HG02798 (cell line): Measurements from ENCODE around the gene TRAPPC2L.
A peak's percentile ranks its signal among the peaks of the same experiment; 100 is the strongest.

Experiments used
- ATAC-seq: cut with Tn5 transposase; IDR thresholded peaks from one replicate; pipeline ENCODE4 v1.9.1; 2021; ENCODE audit warnings: mild to moderate bottlenecking; ENCODE audit not compliant: unreplicated experiment, poor library complexity

The TRAPPC2L gene

DNA sequence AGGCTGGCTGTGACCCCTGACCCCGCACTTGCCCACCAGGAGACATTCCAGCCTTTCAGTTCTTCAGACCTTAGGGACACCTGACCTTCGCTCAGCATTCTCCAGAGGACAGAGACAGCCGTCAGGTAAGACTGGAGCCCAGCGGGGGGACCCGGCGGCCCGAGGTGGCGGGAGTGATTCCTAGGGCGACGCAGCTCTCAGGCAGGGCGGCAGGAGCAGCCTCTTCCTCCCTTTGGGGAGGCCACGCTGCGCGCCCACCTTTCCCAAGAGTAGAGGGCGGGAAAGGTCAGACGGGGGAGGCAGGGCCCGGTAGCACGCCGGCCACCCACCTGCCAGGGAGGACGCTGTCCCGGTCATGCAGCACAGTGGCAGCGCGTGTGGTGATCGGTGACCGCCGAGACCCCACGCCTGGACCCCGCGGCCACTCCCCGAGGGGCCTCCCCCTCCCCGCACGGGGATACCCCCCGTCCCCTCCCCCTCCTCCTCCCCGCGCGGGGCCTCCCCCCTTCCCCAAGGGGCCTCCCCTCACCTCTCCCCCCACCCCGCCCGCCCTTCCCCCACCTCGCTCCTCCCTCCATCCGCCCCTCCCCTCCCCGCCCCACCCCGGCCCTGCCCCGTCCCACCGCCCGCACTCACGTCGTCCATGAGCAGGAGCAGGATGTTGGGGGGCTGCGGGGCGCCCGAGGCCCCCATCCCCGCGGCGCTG is 652 bp upstream of the TRAPPC2L start:
- ATAC-seq: no peak

DNA sequence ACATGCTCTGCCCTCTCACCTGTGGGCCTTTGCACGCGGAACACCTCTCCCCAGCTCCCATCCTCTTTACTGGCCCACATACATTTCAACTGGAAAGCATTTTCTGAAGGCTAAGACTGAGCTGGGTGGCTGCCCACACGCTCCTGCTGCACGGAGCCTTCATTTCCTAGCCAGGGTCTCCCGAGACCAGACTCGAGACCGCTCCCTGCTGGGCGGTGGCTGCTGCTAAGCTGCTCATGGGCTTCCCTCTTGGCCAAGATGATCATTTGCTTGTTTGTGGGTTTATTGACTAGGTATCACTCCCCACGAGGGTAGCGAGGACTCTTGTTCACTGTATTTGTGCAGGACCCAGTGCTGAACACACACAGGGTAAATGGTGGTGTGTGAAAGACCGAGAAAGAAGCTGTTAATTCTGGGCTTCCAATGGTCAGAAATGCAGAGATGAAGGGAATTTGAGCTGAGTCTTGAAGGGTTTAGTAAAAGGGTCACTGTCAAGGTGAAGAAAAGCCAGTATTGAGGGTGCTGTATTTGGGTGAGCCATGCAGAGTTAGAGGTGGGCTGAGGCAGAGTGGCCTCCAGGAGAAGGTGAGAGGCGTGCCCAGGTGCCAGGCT is 907 bp downstream of the TRAPPC2L start:
- ATAC-seq: peak; percentile 30

DNA sequence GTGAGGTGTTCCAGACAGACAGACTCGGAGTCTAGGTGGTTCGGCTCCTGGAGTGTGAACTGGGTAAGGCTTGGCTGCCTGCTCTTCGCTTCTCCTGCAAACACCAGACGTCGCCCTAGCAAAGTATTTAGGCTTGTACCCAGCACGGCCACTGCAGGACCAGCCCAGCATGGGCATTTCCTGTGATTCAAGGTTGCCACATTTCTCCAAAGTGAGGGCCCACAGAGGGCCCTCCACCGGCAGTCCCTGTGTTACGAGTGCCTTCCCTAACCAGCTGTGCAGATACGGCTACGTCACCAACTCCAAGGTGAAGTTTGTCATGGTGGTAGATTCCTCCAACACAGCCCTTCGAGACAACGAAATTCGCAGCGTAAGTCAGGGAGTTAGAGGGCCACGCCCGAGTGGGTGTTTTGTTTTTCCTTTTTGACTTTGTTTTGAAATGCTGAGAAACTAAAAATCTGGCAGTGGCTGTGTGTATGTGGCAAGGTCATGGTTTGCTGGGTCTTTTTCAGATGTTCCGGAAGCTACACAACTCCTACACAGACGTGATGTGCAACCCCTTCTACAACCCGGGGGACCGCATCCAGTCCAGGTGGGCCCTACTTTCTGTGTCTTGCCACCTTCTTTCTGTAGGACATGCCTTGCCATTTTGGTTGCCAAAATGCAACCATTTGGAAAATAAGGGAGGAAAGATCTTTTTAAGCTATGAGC is 2.6 kb downstream of the TRAPPC2L start:
- ATAC-seq: no peak

DNA sequence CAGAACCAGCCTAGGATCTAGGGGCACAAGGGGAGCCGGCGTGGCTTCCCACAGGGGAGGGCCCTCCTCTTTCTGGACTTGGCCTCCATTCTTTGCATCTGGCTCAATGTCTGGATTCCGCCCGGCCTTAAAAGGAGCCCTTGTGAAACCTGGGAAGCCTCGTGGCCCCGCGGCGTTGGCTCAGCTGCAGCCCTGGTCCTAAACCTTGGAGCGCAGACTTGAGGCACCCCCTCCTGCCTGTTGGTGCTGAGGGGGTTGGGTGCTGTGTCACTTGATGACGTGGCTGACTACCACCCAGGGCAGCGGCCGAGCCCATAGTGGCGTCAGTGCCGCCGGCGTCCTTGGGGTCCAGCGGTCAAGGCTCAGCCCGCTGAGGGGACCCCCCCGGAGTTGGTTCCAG is 4.4 kb downstream of the TRAPPC2L start:
- no peak for ATAC-seq

DNA sequence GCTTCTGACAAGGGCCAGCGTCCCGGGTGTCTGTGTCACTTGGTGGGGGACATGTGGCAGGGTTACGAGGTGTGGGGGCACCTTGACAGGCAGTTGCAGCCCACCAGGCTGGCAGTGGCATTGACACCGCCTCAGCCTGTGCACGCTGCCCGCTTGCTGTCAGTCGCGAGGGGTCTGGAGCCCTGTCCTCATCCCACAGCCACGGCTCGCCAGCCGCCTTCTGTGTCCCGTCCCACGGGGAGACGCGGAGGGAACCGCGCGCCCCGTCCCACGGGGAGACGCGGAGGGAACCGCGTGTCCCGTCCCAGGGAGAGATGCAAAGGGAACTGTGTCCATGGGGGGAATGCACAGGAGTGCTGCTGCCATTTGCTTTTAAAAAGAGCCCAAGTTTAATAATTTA is 6.0 kb downstream of the TRAPPC2L start:
- ATAC-seq: no peak

DNA sequence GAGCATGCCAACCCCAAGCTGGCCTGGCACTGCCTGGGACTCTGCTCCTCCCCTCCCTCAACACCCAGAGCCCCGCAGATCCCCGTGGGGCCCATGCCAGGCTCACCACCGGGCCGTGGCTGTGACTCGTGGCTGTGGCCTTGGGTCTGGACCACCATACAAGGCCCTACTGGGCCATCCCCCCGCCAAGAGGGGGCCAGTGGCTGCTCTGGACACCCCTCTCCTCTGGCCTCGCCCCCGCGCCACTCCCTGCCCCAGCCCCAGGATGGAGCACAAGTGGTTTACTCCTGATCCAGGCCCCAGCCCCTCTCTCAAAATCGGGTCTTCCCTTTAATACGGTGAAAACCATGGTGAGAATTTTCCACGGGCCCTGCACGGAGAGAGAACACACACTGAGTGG is 6.5 kb downstream of the TRAPPC2L start:
- ATAC-seq: no peak

DNA sequence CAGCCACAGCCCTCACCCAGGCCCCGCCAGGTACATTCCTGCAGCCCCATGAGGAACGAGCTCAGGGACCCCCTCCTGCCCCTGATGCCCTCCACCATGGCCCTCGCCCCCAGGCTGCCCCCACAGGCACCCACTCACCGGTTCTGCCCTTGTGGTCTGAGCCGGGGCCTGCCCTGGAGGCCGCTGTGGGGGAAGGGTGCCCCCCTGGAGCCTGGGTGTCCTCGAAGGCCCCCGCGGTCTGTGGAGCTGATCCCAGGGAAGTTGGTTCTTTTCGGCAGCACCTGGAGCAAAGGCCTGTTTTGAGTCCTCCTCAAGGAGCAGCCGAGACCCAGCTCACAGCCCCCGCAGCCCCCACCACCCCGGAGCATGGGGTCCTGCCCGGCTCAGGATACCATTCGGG is 7.2 kb downstream of the TRAPPC2L start:
- no peak for ATAC-seq

DNA sequence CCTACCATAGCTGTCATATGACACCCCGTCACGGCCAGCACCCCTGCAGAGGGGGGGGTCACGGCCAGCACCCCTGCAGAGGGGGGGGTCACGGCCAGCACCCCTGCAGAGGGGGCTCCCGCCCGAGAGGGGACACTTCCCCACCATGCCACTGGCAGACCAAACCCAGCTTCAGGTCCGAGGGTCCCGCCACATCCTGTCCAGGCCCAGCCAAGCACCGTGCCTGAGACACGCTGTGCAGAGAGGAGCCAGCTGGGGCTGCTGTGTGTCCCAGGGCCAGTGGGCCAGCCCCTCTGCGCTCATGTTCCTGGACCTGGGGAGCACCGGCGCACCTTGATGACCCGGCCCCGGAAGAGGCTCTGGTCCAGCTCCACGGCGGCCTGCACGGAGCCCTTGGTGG is 7.6 kb downstream of the TRAPPC2L start:
- no peak for ATAC-seq

DNA sequence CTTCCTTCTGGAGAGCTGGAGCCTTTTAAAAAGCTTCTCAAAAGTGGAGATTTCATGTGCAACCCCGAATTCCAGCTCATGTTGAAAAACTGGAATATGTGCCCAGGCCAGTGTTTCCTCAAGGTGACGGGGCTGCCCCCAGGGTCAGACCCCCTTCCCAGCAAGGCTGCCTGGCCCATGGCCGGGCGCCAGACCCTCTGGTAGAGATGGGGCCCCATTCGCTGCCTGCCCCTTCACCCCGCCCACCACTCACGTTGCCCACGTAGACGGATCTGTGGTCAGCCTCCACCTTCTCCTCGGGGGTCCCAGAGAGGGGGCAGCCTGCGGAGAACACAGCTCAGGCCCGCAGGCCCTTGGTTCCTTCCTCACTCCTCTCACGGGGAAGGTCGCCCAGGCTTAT is 8.4 kb downstream of the TRAPPC2L start:
- no peak for ATAC-seq

DNA sequence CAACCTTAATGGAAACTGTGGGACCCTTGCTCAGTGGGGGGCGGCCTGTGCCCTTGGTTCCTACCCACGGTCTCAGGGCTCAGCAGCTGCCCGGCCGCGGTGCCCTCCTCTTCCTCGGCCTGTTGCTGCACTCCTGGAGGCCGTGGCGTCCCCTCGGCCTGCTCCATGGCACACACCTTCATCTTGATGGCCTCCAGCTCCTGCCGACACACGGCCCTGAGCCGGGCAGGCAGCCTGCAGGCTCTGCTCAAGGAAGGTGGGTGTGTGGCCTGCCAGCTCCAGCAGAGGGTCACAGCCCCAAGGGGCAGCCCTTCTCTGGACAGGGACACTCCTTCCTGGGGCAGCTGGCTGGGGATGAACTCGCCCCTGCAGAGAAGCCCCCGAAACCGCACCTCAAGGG is 8.8 kb downstream of the TRAPPC2L start:
- no peak for ATAC-seq

DNA sequence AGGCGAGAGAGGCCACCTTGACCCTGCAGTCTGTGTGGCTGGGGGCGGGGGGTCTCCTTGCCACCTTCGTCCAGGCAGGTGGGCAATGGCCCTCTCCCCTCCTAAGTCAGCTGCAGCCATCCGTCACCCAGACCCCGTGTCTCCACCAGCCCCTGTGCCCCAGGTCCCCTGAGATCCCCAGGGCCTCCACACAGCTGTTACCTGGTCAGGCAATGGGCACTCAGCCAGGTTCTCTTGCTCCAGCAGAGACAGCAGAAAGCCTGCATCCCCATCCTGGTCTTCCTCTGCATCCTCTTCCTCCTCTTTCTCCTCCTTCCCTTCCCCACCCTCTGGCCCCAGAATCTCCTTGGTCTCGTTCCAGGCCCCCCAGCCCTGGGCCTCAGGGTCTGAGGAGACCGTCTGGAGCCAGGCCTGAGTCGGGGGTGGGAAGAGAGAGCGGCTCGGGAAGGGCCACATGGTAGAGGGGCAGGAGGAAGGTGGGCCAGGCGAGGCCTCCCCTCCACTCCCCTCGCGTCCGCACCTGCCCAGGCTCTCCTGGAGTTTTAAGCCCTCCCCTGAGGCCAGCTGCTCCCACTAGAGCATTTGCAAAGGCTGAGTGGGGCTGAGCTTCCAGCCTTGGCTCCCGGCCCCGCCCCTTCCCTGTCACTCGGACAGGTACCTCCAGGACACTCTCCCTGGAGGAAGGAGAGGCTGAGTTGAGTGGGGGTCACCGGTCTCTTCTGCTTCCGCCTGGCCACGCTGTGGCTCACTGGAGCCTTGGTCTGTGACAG is 9.4 kb downstream of the TRAPPC2L start, which contains the start of gene PABPN1L:
TSS of gene PABPN1L (minus strand) at position 510 of the 770 bp plus-strand sequence. CDS start at position 456, 54 bp downstream.
- no peak for ATAC-seq

DNA sequence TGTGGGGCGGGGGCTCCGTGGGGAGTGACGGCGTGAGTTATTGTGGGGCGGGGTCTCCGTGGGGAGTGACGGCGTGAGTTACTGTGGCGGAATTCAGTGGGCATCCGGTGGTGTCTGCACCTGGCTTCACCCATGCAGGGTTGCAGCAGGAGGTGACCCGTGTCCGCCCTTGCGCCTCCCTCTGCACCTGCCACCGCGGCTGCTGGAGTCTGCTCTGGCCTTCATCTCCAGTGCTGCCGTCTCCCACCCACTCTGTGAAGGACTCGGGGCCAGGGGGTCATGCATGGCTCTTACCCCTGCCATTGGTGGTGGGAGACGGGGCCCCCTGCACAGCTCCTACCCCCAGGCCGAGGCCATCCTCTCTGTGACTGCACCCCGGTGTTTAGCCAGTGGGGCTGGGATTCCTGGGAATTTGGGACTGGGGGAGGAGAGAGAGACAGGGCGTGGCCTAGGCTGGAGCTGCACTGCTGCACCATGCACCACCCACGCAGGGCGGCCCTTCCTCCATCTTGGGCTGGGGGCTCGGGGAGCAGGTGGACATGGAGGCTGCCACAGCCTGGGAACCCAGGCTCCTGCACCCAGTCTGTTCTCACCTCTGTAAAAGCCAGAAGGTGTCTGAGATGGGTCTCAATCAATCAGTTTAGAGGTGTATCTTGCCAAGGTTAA is 10.8 kb downstream of the TRAPPC2L start:
- no peak for ATAC-seq

DNA sequence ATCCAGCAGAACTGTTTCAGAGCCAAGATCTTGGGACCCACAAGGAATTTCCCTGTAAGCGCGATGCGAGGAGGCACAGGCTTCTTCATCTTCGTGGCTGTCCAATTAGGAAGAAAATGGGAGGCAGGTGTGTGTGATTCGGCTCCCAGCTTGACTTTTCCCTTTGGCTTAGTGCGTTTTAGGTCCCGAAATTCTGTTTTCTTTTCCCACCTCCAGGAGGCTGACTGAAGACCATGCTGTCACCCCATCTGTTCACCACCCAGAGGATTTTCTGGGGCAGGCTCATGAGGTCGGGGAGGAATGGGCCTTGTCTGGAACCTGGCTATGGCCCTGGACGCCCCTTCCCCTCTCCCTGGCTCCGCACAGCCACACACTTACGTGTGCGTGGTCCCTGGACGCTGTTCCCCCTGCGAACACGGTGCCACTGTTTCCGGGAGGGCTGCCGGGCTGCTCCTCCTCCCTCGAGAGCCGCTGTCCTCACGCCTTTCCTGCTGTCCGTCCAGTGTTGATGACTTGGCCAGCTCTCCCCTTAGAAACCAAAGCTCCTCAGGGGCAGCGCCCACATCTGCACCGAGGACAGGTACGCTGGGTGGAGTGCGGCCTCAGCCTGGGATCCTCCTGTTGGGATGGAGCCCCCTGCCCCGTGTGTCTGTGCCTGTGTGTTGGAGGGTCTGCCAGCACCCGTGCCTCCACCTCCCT is 12.2 kb downstream of the TRAPPC2L start:
- no peak for ATAC-seq

DNA sequence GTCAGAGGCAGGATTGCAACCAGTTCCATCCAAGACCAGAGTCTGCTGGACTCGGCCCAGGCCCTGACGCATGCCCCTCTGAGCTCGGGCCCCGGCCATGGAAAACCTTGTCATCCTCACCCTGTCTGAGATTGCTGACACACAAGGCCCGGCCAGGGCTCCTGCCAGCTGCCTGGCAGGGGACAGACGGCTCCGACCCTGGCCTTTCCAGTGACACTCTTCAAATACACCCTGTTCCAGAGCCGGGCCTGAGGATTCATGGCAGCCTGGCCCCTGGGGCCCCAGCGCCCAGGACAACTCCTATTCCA is 12.7 kb downstream of the TRAPPC2L start:
- no peak for ATAC-seq

DNA sequence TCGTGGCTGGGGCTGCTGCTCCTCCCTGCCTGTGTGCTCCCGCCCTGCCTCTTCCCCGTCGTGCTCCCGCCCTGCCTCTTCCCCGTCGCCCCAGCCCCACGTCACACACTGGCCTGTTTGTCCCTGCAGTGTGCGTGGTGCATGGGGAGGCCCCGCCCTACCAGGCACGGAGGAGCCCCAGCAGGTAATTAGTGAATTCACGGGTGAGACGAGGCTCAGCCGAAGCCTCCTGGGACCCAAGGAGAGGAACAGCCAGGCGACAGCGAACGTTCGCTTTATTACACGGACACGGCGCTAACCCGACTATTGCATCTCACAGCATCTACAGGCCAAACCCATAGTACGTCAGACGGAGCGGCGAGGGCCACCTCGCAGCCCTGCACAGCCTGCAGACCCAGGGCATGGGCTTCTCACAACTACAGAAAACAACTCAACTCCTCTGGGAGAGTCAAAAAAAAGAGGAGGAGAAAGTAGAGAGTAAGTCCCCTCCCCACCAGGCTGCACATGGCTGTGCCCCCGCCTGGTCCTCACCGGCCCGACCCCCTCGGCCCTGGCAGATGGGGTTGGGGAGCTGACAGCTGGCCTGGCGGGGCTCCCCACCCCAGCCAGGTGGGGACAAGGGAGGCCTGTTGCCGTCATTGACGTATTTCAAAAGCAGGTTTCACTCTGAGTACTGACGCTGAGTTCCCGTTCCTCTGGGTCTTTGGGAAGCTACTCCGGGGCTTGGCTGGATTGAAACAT is 13.9 kb downstream of the TRAPPC2L start:
- ATAC-seq: no peak

DNA sequence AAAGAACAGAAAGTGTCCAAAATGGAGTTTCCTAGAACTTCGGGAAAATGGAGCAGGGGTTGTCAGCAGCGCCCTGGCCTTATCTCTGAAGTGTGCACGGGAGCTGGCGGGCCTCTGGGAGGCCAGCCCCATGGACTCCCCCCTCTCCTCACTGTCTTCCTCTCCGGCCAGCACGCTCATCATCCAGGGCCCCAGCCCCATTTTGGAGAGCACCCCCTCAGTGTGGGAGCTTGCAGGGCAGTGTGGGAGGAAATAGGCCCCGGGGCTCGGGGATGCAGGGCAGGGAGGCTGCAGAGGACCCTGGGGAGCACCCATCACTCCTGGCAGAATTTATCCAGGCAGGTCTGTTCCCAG is 14.4 kb downstream of the TRAPPC2L start:
- no peak for ATAC-seq

DNA sequence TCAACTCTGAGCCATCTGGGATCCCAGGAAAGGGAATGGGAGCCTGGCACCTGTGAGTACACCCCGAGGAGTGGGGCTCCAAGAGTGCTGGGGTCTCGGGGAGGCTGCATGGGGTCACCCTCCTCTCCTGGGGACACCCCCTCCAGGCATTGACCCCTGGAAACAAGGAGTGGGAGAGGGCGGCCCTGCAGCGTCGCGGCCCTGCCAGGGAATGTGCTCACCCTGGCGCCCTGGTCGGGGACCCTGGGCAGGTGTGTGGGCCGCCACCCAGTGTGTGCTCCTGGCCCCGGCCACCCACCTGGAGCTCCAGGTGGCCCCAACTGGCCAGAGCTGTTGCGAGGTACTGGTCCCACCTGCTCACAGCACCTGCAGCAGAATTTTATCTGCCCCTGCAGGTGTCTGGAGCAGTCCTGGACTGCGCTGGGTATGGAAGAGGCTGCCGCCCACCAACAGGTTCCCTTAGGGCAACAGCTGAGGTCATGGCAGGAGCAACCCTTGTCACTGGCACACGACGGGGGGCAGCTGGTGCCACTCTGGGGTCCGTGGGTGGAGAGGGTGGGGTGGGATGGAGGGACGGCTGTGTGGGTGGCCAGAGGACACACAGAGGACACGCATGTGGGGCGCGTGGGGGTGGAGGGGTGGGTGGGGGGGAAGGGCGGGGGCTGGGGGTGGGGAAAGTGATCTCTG is 14.9 kb downstream of the TRAPPC2L start:
- ATAC-seq: no peak

DNA sequence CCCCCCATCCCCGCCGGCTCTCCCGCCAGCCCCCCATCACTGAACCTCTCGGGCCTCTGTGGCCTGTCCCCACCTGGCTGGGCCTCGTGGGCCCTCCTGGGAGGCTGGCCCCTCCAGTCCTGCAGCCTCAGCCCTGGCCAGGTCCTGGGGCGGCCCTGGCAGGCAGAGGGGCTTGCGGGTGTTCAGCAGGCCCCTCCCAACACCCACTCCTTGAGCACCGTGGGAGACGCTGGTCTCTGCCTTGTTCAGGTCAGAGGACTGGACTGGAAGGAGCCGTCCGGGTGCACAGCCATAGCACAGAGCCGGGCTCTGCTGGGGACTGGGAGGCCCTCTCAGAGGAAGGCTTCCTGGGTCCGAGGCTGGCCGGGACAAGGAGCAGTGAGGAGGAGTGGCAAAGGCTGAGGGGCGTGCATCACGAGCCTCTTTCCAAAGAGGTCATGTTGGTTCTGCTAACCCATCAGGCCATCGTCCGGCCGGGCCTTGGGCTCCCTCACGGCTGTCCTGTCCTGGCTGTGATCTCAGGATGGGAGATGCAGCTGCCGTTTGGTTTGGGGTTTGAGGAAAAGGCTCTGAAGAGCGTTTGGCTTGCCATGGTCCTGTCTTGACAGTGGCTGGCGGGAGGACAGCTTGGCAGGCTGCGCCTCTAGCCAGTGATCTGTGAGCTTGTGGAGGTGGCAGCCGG is 15.9 kb downstream of the TRAPPC2L start:
- no peak for ATAC-seq
